Measurements from ENCODE around the gene AP2A2. TPM values are rescaled to one million over a fixed set of nuclear protein-coding genes. Genes with fewer than 3 reads are reported as not detected.

The AP2A2 gene
- total RNA-seq, 1 experiment from 2014 or later = 55.5 TPM

DNA sequence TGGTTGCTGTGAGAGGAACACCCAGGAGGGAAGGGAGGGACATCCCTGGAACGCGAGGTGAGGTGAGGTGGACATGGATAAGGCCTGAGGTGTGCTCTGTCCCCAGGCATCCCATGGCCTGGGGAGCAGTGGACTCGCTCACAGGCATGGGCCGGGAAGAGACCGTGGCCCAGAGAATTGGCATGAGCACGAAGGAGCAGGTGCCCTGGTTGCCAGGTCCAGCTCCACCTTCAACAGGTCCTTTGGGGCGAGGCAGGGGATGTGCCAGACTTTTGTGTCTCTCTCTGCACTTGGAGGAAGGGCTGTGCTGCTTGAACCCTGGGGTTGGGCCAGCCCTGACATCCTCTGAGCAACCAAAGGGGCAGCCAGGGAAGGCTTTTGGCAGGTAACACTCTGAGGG, 89.4 kb downstream of the AP2A2 start (continued):
- TF ChIP-seq TCF7L2 (IDR thresholded peaks at IDR 0.05; ENCODE audit: borderline replicate concordance, extremely low read depth, insufficient read depth, insufficient read length) (no peak), CBX3 (IDR thresholded peaks at IDR 0.05; ENCODE audit: low read depth) (no peak), SRF (IDR thresholded peaks at IDR 0.05; ENCODE audit: low read depth) (no peak), CEBPB (IDR thresholded peaks at IDR 0.05; ENCODE audit: low read depth) (no peak), SP1 (IDR thresholded peaks at IDR 0.05; ENCODE audit: low read depth) (no peak), POLR2AphosphoS5 (IDR thresholded peaks at IDR 0.05; ENCODE audit: low read depth, low read length) (no peak)
- TF ChIP-seq, protein P1, sequence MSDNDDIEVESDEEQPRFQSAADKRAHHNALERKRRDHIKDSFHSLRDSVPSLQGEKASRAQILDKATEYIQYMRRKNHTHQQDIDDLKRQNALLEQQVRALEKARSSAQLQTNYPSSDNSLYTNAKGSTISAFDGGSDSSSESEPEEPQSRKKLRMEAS (IDR thresholded peaks at IDR 0.05) = no peak
- TF ChIP-seq, protein P2, sequence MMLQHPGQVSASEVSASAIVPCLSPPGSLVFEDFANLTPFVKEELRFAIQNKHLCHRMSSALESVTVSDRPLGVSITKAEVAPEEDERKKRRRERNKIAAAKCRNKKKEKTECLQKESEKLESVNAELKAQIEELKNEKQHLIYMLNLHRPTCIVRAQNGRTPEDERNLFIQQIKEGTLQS (IDR thresholded peaks at IDR 0.05) = no peak

DNA sequence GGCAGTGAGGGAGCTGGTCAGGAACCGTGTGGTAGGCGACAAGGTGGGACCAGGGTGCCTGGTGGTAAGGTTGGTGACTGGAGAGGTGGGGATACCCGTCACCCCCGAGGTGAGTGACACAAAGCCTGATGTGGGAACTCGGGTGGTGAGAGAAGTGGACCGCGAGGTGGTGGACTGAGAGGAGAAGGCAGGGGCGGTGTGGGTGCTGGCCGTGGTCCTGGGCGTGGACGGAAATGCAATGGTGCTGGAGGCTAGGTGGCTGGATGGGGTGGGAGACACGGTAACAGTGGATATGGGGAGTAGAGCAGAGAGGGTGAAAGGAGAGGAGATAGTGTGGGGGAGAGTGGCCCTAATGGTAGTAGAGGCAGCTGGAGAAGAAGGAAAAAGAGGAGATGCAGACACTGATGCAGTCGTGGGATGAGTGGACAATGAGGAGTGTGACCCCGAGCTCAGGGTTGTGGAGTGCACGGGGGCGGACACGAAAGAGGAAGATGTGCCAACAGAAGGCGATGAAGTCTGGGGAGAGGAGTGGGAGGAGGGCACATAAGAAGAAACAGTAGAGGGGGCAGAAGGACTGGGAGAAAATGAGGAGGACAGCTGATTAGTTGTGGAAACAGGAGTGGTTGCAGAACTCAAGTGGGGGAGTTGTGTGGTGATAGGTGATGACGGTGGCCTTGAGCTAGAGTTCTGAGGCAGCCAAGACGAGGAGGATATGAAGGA, 90.3 kb downstream of the AP2A2 start:
- ChIA-PET POLR2A (no interaction called here), RAD21 (ENCODE audit: low non-redundant PET in 1 of 2, low total read pairs in 2 of 2, uncharacterized antibody in 2 of 2, unreplicated experiment in 2 of 2) (no interaction called here), CTCF (no interaction called here)
- H3K9me3 ChIP-seq (ENCODE audit: control insufficient read depth in 1 of 2, insufficient read depth in 1 of 2, low read depth in 1 of 2, low read length in 2 of 2) = no peaks in the 10 kb centered on the region
- H3K9ac ChIP-seq (ENCODE audit: low read length) = no peak overlapping the region
- no TSS peak for BruUV-seq (replicated peaks)
- no peaks in the 10 kb centered on the region for H4K20me1 ChIP-seq (ENCODE audit: insufficient read depth)
- H3K79me2 ChIP-seq (ENCODE audit: insufficient read depth, low read length) = no peaks in the 10 kb centered on the region
- no peaks in the 10 kb centered on the region for H3K27me3 ChIP-seq (ENCODE audit: insufficient read depth, low read length)
- ATAC-seq (no peak), DNase-seq (ENCODE audit: low read depth, low spot score) (no peak)
- H3K4me2 ChIP-seq (ENCODE audit: low read length) = no peak overlapping the region
- intact Hi-C loops (cut with micrococcal nuclease) = no loop called here
- no peaks in the 10 kb centered on the region for H3K36me3 ChIP-seq (ENCODE audit: control insufficient read depth in 1 of 2, insufficient read depth in 2 of 2, low read length in 2 of 2)
- no peak overlapping the region for H2AFZ ChIP-seq (ENCODE audit: low read depth, low read length, poor library complexity, severe bottlenecking)
- no peaks in the 10 kb centered on the region for H3K4me1 ChIP-seq (ENCODE audit: control insufficient read depth in 1 of 2, insufficient read depth in 2 of 2, low read length in 2 of 2)
- H3K9me2 ChIP-seq (ENCODE audit: insufficient read depth) = no peaks in the 10 kb centered on the region
- H3K4me3 ChIP-seq (replicated peaks in 1 of 2; ENCODE audit: low read depth in 1 of 2, low read length in 2 of 2) = no peak overlapping the region
- no peak overlapping the region for H3K27ac ChIP-seq (ENCODE audit: low read depth, low read length)
- TF ChIP-seq, protein P3, sequence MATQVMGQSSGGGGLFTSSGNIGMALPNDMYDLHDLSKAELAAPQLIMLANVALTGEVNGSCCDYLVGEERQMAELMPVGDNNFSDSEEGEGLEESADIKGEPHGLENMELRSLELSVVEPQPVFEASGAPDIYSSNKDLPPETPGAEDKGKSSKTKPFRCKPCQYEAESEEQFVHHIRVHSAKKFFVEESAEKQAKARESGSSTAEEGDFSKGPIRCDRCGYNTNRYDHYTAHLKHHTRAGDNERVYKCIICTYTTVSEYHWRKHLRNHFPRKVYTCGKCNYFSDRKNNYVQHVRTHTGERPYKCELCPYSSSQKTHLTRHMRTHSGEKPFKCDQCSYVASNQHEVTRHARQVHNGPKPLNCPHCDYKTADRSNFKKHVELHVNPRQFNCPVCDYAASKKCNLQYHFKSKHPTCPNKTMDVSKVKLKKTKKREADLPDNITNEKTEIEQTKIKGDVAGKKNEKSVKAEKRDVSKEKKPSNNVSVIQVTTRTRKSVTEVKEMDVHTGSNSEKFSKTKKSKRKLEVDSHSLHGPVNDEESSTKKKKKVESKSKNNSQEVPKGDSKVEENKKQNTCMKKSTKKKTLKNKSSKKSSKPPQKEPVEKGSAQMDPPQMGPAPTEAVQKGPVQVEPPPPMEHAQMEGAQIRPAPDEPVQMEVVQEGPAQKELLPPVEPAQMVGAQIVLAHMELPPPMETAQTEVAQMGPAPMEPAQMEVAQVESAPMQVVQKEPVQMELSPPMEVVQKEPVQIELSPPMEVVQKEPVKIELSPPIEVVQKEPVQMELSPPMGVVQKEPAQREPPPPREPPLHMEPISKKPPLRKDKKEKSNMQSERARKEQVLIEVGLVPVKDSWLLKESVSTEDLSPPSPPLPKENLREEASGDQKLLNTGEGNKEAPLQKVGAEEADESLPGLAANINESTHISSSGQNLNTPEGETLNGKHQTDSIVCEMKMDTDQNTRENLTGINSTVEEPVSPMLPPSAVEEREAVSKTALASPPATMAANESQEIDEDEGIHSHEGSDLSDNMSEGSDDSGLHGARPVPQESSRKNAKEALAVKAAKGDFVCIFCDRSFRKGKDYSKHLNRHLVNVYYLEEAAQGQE (IDR thresholded peaks at IDR 0.05; ENCODE audit: low read depth) = no peak
- TF ChIP-seq JUND (IDR thresholded peaks at IDR 0.05) = no peak
- TF ChIP-seq, protein P1 (IDR thresholded peaks at IDR 0.05) = no peak
- TF ChIP-seq YY1 (IDR thresholded peaks at IDR 0.05; ENCODE audit: extremely low read depth, insufficient replicate concordance, low read depth, low read length) = no peak
- no peak for TF ChIP-seq RAD21 (IDR thresholded peaks at IDR 0.05; ENCODE audit: low read depth)
- TF ChIP-seq SIN3A (IDR thresholded peaks at IDR 0.05; ENCODE audit: low read depth) = no peak
- no peak for TF ChIP-seq POLR2A (IDR thresholded peaks at IDR 0.05; ENCODE audit: borderline replicate concordance, extremely low read depth, insufficient read depth, insufficient read length)
- no peak for TF ChIP-seq EGR1 (IDR thresholded peaks at IDR 0.05; ENCODE audit: low read depth)
- TF ChIP-seq CEBPB (IDR thresholded peaks at IDR 0.05; ENCODE audit: low read depth) = no peak
- TF ChIP-seq ZFX (IDR thresholded peaks at IDR 0.05) = no peak
- no peak for TF ChIP-seq EZH2phosphoT487 (IDR thresholded peaks at IDR 0.05; ENCODE audit: borderline replicate concordance)
- TF ChIP-seq SP1 (IDR thresholded peaks at IDR 0.05; ENCODE audit: low read depth) = no peak
- no peak for TF ChIP-seq TCF7L2 (IDR thresholded peaks at IDR 0.05; ENCODE audit: borderline replicate concordance, extremely low read depth, insufficient read depth, insufficient read length)
- no peak for TF ChIP-seq SRF (IDR thresholded peaks at IDR 0.05; ENCODE audit: low read depth)
- TF ChIP-seq ZNF274 (IDR thresholded peaks at IDR 0.05; ENCODE audit: low read depth, low read length) = no peak
- TF ChIP-seq, protein P4, sequence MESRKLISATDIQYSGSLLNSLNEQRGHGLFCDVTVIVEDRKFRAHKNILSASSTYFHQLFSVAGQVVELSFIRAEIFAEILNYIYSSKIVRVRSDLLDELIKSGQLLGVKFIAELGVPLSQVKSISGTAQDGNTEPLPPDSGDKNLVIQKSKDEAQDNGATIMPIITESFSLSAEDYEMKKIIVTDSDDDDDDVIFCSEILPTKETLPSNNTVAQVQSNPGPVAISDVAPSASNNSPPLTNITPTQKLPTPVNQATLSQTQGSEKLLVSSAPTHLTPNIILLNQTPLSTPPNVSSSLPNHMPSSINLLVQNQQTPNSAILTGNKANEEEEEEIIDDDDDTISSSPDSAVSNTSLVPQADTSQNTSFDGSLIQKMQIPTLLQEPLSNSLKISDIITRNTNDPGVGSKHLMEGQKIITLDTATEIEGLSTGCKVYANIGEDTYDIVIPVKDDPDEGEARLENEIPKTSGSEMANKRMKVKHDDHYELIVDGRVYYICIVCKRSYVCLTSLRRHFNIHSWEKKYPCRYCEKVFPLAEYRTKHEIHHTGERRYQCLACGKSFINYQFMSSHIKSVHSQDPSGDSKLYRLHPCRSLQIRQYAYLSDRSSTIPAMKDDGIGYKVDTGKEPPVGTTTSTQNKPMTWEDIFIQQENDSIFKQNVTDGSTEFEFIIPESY (IDR thresholded peaks at IDR 0.05; ENCODE audit: extremely low read depth, insufficient replicate concordance, low read length) = no peak
- no peak for TF ChIP-seq FOSL1 (IDR thresholded peaks at IDR 0.05; ENCODE audit: low read depth)
- no peak for TF ChIP-seq CBX3 (IDR thresholded peaks at IDR 0.05; ENCODE audit: low read depth)
